ENCODE data around the gene ST7L.

ST7L gene

GRCh38 chr1:112614460-112615065, 4.4 kb downstream of the ST7L start:
- Histone ChIP-seq H3K9me3 (ENCODE audit: insufficient read depth, low read length, severe bottlenecking) (no peaks in the 10 kb centered on the region), H3K4me2 (ENCODE audit: insufficient read depth, low read length) (no peak overlapping the region), H3K36me3 (ENCODE audit: insufficient read depth, low read length) (peaks cover 60% of the 10 kb centered on the region), H2AFZ (ENCODE audit: low read depth, low read length) (no peak overlapping the region), H3K79me2 (ENCODE audit: insufficient read depth, low read length) (peaks cover 66% of the 10 kb centered on the region), H3K4me1 (ENCODE audit: insufficient read depth, low read length) (peaks cover 13% of the 10 kb centered on the region), H3K4me3 (ENCODE audit: low read depth in 1 of 2, low read length in 2 of 2) (no peak overlapping the region), H4K20me1 (ENCODE audit: insufficient read depth, low read length) (no peaks in the 10 kb centered on the region), H3K27ac (ENCODE audit: low read length) (no peak overlapping the region), H3K27me3 (ENCODE audit: insufficient read depth, low read length, poor library complexity) (no peaks in the 10 kb centered on the region), H3K9ac (ENCODE audit: low read depth, low read length) (no peak overlapping the region)
- TF ChIP-seq, protein P1, sequence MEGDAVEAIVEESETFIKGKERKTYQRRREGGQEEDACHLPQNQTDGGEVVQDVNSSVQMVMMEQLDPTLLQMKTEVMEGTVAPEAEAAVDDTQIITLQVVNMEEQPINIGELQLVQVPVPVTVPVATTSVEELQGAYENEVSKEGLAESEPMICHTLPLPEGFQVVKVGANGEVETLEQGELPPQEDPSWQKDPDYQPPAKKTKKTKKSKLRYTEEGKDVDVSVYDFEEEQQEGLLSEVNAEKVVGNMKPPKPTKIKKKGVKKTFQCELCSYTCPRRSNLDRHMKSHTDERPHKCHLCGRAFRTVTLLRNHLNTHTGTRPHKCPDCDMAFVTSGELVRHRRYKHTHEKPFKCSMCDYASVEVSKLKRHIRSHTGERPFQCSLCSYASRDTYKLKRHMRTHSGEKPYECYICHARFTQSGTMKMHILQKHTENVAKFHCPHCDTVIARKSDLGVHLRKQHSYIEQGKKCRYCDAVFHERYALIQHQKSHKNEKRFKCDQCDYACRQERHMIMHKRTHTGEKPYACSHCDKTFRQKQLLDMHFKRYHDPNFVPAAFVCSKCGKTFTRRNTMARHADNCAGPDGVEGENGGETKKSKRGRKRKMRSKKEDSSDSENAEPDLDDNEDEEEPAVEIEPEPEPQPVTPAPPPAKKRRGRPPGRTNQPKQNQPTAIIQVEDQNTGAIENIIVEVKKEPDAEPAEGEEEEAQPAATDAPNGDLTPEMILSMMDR (IDR thresholded peaks at IDR 0.05; ENCODE audit: borderline replicate concordance, extremely low read depth, low read length, poor library complexity, severe bottlenecking), result peak; percentile 59
- no peak for TF ChIP-seq EZH2 (IDR thresholded peaks at IDR 0.05; ENCODE audit: borderline replicate concordance, low read depth, low read length, severe bottlenecking)
- peak; percentile 20 for DNase-seq
- ATAC-seq (ENCODE audit: insufficient read depth, low read depth), result no peak

- no peak for TF ChIP-seq EZH2 (IDR thresholded peaks at IDR 0.05; ENCODE audit: borderline replicate concordance, low read depth, low read length, severe bottlenecking)
- TF ChIP-seq, protein P1 (IDR thresholded peaks at IDR 0.05; ENCODE audit: borderline replicate concordance, extremely low read depth, low read length, poor library complexity, severe bottlenecking), result no peak
- ATAC-seq (ENCODE audit: insufficient read depth, low read depth) (no peak), DNase-seq (no peak)
- H3K36me3 ChIP-seq (ENCODE audit: insufficient read depth, low read length), result peaks cover 62% of the 10 kb centered on the region
- no peak overlapping the region for H3K4me3 ChIP-seq (ENCODE audit: low read depth in 1 of 2, low read length in 2 of 2)
- no peak overlapping the region for H2AFZ ChIP-seq (ENCODE audit: low read depth, low read length)
- H3K27me3 ChIP-seq (ENCODE audit: insufficient read depth, low read length, poor library complexity), result no peaks in the 10 kb centered on the region
- no peaks in the 10 kb centered on the region for H3K4me1 ChIP-seq (ENCODE audit: insufficient read depth, low read length)
- H3K27ac ChIP-seq (ENCODE audit: low read length), result no peak overlapping the region
- H3K9ac ChIP-seq (ENCODE audit: low read depth, low read length), result no peak overlapping the region
- no peaks in the 10 kb centered on the region for H4K20me1 ChIP-seq (ENCODE audit: insufficient read depth, low read length)
- H3K4me2 ChIP-seq (ENCODE audit: insufficient read depth, low read length), result no peak overlapping the region
- no peaks in the 10 kb centered on the region for H3K79me2 ChIP-seq (ENCODE audit: insufficient read depth, low read length)
- H3K9me3 ChIP-seq (ENCODE audit: insufficient read depth, low read length, severe bottlenecking), result no peaks in the 10 kb centered on the region
Observed at GRCh38 chr1:112605633-112606327, 13.2 kb downstream of the ST7L start.

DNA sequence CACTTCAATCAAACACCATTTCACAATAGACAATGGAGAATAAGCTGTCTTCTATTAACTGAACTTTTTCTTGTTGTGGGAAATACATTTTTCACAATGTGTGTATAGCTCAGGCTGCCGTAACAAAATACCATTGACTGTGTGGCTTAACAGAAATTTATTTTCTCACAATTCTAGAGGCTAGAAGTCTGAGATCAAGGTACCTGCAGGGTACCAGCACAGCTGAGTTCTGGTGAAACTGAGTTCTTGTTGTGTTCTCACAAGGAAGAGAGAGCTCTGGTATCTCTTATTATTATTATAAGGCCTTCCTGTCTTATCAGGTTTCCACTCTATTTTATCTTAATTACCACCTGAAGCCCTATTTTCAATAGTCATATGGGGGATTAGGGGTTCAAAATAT, 15.4 kb downstream of the ST7L start:
- H3K27me3 ChIP-seq (ENCODE audit: insufficient read depth, low read length, poor library complexity), result no peaks in the 10 kb centered on the region
- no peak for TF ChIP-seq EZH2 (IDR thresholded peaks at IDR 0.05; ENCODE audit: borderline replicate concordance, low read depth, low read length, severe bottlenecking)
- TF ChIP-seq, protein P1 (IDR thresholded peaks at IDR 0.05; ENCODE audit: borderline replicate concordance, extremely low read depth, low read length, poor library complexity, severe bottlenecking), result no peak
- no peak overlapping the region for H3K4me3 ChIP-seq (ENCODE audit: low read depth in 1 of 2, low read length in 2 of 2)
- no peaks in the 10 kb centered on the region for H3K9me3 ChIP-seq (ENCODE audit: insufficient read depth, low read length, severe bottlenecking)
- DNase-seq, result no peak
- no peak overlapping the region for H3K4me2 ChIP-seq (ENCODE audit: insufficient read depth, low read length)
- no peaks in the 10 kb centered on the region for H3K79me2 ChIP-seq (ENCODE audit: insufficient read depth, low read length)
- H3K9ac ChIP-seq (ENCODE audit: low read depth, low read length), result no peak overlapping the region
- ATAC-seq (ENCODE audit: insufficient read depth, low read depth), result no peak
- H3K27ac ChIP-seq (ENCODE audit: low read length), result no peak overlapping the region
- H3K36me3 ChIP-seq (ENCODE audit: insufficient read depth, low read length), result peaks cover 45% of the 10 kb centered on the region; the same call in 1 of the 2 replicates
- H4K20me1 ChIP-seq (ENCODE audit: insufficient read depth, low read length), result no peaks in the 10 kb centered on the region
- no peak overlapping the region for H2AFZ ChIP-seq (ENCODE audit: low read depth, low read length)
- H3K4me1 ChIP-seq (ENCODE audit: insufficient read depth, low read length), result no peaks in the 10 kb centered on the region
